Mesodermal cell (in vitro differentiated cells): ENCODE data around the gene MYLK4.

Experiments used
- H3K27ac ChIP-seq: 2 replicates; pipeline ENCODE4 v1.7.0; 2013; ENCODE audit warnings: mild to moderate bottlenecking, low read depth, low read length, moderate library complexity; ENCODE audit not compliant: severe bottlenecking
- H3K36me3 ChIP-seq: 2 replicates; pipeline ENCODE4 v1.7.1; 2013; ENCODE audit warnings: mild to moderate bottlenecking, low read length, moderate library complexity; ENCODE audit not compliant: control insufficient read depth, insufficient read depth
- H3K4me1 ChIP-seq: one replicate; pipeline ENCODE4 v1.7.1; 2013; ENCODE audit warnings: mild to moderate bottlenecking, low read length; ENCODE audit not compliant: insufficient read depth, control insufficient read depth, poor library complexity, severe bottlenecking
- H3K4me3 ChIP-seq: 2 replicates; pipeline ENCODE4 v1.7.0; 2013; ENCODE audit warnings: low read length, control low read depth, mild to moderate bottlenecking; ENCODE audit not compliant: insufficient read depth, poor library complexity, severe bottlenecking; ENCODE audit errors: extremely low read depth
- H3K9me3 ChIP-seq: 2 replicates; pipeline ENCODE4 v1.7.1; 2013; ENCODE audit warnings: mild to moderate bottlenecking, low read length, moderate library complexity; ENCODE audit not compliant: control insufficient read depth
- WGBS, 2 experiments: methylation state at CpG; one replicate each; pipeline ENCODE4 v1.1.5; 2013; ENCODE audit warnings: missing lambda C conversion rate in 2 of 2; ENCODE audit not compliant: insufficient coverage in 2 of 2; 5-methylcytosine and 5-hydroxymethylcytosine counted together

The MYLK4 gene

DNA sequence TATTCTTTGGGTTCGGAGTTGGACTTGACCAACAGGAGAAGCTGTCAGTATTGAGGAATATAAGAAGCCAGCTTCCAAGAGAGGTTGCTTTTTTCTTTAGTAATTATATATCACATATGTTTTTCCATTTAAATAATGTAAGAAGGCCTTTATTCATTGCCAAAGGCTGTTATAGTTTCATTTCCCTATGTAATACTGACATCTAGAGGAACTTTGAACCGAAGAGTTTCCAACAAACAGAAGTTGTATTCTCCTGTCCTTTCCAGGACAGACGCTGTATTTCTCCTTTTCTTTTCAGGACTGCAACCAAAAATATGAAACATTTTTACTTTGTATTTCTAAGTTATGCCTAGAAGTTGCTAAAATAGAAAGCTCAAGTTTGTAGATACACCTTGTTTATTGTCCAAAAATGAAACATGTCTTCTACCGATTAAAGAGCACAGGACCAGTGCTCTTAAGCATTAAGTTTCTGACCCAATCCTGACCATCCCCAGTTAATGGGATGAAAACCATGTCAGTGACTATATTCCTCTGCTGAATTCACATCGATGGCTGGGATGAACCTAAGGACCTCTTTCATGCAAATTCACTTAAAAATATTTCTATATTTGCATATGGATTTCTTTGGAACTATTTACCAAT lies 55.1 kb downstream of the MYLK4 start:
- Histone ChIP-seq H3K4me3 (no peak overlapping the region), H3K4me1 (no peaks in the 10 kb centered on the region), H3K27ac (no peak overlapping the region), H3K36me3 (no peaks in the 10 kb centered on the region), H3K9me3 (no peaks in the 10 kb centered on the region)
- 90 to 100% methylated on average over 1 to 2 of the region's 5 CpGs for WGBS, 2 experiments

- Histone ChIP-seq H3K9me3 (no peaks in the 10 kb centered on the region), H3K4me1 (no peaks in the 10 kb centered on the region), H3K4me3 (no peak overlapping the region), H3K27ac (no peak overlapping the region), H3K36me3 (no peaks in the 10 kb centered on the region)
- WGBS, 2 experiments, result no CpG with 5 or more reads among the region's 1 CpG
These were observed 57.5 kb downstream of the MYLK4 start for GRCh38 chr6:2693231-2693630.

GRCh38 chr6:2688401-2689064 lies 62.2 kb downstream of the MYLK4 start:
- Histone ChIP-seq H3K4me1 (no peaks in the 10 kb centered on the region), H3K27ac (no peak overlapping the region), H3K36me3 (no peaks in the 10 kb centered on the region), H3K4me3 (no peak overlapping the region), H3K9me3 (peaks cover 12% of the 10 kb centered on the region)
- WGBS, 2 experiments, result 94 to 100% methylated on average over 4 to 5 of the region's 8 CpGs

- WGBS, 2 experiments, result 90 to 96% methylated on average over 2 to 5 of the region's 7 CpGs
- H3K36me3 ChIP-seq, result no peaks in the 10 kb centered on the region
- no peak overlapping the region for H3K27ac ChIP-seq
- no peak overlapping the region for H3K4me3 ChIP-seq
- H3K9me3 ChIP-seq, result peaks cover 12% of the 10 kb centered on the region
- no peaks in the 10 kb centered on the region for H3K4me1 ChIP-seq
These were observed 63.3 kb downstream of the MYLK4 start for GRCh38 chr6:2687456-2687855.

DNA sequence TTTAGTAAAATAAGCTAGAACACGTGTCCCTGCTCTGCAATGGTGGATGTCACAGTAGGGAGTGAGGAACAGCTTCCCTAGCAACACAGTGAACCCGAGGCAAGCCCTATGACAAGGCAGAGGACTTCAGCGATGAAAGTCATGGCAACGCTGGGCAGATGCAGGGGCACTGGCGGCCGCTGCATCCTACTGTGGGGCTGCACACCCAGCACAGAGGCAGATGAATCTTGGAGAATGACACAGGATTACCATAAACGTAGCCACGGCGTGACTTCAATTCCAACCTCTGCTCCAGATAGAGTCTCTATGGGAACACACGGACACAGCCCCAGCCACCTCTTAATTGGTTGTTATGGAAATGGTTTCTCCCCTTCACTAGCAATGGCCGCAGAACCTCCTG lies 64.2 kb downstream of the MYLK4 start:
- Histone ChIP-seq H3K36me3 (no peaks in the 10 kb centered on the region), H3K4me3 (no peak overlapping the region), H3K4me1 (no peaks in the 10 kb centered on the region), H3K9me3 (peaks cover 12% of the 10 kb centered on the region), H3K27ac (no peak overlapping the region)
- 92% methylated on average over 9 to 10 of the region's 11 CpGs for WGBS, 2 experiments

- no peak overlapping the region for H3K4me3 ChIP-seq
- H3K4me1 ChIP-seq, result no peaks in the 10 kb centered on the region
- 95 to 96% methylated on average over 21 to 27 of the region's 30 CpGs for WGBS, 2 experiments
- H3K27ac ChIP-seq, result no peak overlapping the region
- peaks cover 12% of the 10 kb centered on the region for H3K9me3 ChIP-seq
- no peaks in the 10 kb centered on the region for H3K36me3 ChIP-seq
These were observed 65.7 kb downstream of the MYLK4 start for GRCh38 chr6:2684766-2685754.

- H3K9me3 ChIP-seq, result peaks cover 12% of the 10 kb centered on the region
- WGBS, 2 experiments, result 94 to 96% methylated on average over 16 to 17 of the region's 18 CpGs
- no peak overlapping the region for H3K27ac ChIP-seq
- H3K36me3 ChIP-seq, result no peaks in the 10 kb centered on the region
- no peak overlapping the region for H3K4me3 ChIP-seq
- no peaks in the 10 kb centered on the region for H3K4me1 ChIP-seq
These were observed 66.5 kb downstream of the MYLK4 start for GRCh38 chr6:2684103-2684749.

DNA sequence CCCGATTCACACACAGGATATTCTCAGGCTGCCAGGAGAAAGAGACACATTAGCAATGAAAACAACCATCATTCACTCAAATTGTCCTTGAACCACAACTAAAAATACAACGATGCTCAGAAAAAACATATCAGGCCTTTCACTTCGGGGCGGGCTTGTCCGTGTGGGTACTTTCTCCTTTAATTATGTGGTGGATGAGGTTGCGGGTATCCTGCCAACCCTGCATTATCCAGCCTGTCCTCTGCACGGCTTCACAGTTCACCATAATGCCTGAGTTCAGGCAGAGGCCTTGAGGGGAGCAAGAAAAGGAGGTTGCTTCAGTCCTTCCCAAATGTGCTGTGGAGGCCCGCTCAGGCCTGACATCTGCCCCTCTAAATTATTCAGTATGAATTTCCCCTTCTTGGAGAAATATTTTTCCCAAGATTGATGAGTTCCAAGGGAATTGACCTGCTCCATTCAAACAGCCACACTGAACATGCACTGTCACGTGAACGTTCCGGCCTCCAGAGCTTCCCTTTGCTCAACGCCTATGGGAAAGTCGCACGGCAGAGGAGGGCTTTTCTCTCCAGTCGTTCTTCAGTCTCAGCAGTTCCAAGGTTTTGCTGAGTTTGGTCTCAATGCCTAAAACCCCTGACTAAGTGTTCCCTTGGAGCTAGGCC lies 70.3 kb downstream of the MYLK4 start:
- no peak overlapping the region for H3K27ac ChIP-seq
- 92 to 97% methylated on average over 10 to 13 of the region's 15 CpGs for WGBS, 2 experiments
- H3K4me1 ChIP-seq, result no peaks in the 10 kb centered on the region
- H3K36me3 ChIP-seq, result no peaks in the 10 kb centered on the region
- H3K4me3 ChIP-seq, result no peak overlapping the region
- H3K9me3 ChIP-seq, result peaks cover 12% of the 10 kb centered on the region

DNA sequence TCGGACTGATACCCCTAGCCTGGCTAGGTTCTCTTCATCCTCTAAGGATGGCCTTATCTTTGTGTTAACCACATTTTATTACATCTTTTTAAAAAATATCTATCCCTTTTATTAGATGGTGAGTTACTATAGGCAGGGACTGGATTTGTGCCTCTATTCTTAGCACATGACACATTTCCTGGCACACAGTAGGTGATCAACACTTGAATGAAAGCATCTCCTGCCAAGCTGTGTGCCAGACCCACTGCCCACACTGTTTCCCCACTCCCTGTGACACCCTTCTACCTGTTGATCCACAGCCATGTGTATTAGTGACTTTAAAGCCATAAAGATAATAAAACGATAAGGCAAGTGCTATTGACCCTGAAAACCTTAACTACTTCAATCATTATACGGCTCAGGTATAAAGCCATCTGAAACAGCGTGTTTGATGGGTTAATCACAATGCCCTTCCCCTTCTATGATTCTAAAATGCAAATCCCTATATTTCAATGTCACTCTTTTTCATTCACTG lies 73.6 kb downstream of the MYLK4 start:
- no peaks in the 10 kb centered on the region for H3K36me3 ChIP-seq
- 100% methylated on average over 2 to 3 of the region's 4 CpGs for WGBS, 2 experiments
- no peak overlapping the region for H3K4me3 ChIP-seq
- no peaks in the 10 kb centered on the region for H3K4me1 ChIP-seq
- H3K27ac ChIP-seq, result no peak overlapping the region
- no peaks in the 10 kb centered on the region for H3K9me3 ChIP-seq

GRCh38 chr6:2676048-2676447 lies 74.7 kb downstream of the MYLK4 start:
- Histone ChIP-seq H3K4me3 (no peak overlapping the region), H3K27ac (no peak overlapping the region), H3K36me3 (no peaks in the 10 kb centered on the region), H3K4me1 (no peaks in the 10 kb centered on the region), H3K9me3 (no peaks in the 10 kb centered on the region)
- 100% methylated on average over 1 of the region's 2 CpGs; no CpG with 5 or more reads in 1 of the 2 experiments for WGBS, 2 experiments
